D341Med (cell line): ENCODE data around the gene PIP4K2A.
"Not testable (repeated sequence)": the region's sequence is repeated elsewhere in the genome, so short reads cannot be mapped to it uniquely, and the experiment has no call there.

Source experiments
- DNase-seq: peaks from one replicate; pipeline ENCODE4 v3.0.0; 2012; ENCODE audit warnings: low spot score

PIP4K2A gene

DNA sequence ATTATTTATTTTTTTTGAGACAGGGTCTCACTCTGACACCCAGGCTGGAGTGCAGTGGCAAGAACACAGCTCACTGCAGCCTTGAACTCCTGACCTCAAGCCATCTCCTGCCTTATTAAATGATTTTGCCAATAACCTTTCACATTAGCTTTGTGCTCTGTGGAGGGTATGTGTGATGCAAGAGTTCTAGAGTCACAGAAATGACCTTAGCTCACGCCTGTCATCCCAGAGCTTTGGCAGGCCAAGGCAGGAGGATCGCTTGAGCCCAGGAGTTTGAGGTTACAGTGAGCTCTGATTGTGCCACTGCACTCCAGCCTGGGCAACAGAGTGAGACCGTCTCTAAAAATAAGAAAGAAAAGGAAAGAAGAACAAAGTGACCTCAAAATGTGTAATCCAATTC is 4.3 kb upstream of the PIP4K2A start:
- DNase-seq: not testable (repeated sequence)

DNA sequence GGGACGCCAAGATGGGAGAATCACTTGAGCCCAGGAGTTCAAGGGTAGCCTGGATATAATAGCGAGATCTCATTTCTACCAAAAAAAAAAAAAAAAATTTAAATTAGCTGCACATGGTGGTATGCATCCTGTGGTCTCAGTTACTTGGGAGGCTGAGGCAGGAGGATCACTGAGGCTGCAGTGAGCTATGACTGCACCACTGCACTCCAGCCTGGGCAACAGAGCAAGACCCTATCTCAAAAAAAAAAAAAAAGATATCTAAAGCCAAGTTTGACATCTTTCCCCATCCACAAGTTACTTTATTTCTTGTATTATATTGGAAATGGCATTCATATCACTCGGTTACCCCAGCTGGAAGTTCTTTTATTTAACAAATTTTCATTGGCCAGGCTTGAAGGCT is 3.4 kb upstream of the PIP4K2A start:
- no peak for DNase-seq

GRCh38 chr10:22716943-22717342 is 2.6 kb upstream of the PIP4K2A start:
- no peak for DNase-seq

DNA sequence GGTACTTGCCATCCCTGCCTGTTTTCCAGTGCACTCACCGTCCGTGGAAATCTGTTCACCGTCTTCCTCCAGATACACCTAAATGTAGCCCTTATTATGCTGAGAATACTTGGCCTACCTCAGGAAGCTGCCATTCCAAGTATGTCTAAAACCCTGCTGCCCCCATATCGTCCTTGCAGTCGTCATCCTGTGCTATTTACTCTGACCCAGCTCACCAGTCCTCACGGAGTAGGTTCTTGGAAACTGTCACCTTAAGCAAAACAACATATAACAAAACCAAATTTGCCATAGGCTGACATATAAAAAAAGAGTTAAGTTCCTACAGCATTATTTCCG is 880 bp upstream of the PIP4K2A start:
- DNase-seq: no peak

GRCh38 chr10:22713853-22714478 is 412 bp downstream of the PIP4K2A start:
- DNase-seq: peak; percentile 65

DNA sequence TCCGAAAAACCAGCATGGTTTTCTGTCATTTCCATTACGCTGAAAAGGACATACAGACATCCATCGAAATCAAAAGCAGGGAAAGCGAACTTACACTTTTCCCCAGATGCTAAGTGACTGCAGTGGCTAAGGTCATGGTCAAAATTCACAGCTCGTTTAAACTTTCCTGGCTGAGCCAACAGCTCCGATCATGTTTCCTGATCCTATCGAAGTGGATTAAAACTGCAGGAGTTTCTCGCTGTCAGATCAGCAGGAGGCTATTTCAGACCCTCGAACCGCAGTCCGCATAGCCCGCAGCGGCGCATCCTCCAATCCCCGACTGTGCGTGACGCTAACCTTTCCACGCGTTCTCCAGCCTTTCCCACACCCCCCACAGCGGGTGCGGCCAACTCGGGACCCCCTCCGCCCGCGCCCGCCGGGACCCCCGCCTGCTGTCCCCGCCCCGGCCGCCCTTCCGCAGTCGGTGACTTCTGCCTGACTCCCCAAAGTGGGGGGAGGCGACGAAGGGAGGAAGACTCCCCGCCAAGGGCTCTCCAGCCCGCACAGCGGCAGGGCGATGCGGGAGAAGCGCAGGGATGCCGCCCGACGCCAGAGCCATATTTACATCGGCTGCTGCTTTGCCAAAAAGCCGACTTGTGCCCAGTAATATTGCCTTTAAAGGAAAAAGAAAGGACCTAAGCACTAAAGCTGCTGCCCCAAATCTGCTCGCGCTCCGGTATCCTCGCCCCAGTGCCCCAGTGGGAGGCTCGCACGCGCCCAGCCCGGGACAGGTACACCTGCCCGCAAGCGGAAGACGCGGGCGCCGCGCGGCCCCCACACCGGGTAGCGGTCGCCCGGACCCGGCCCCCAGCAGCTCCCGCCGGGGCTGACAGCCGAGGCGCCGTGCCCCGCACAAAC is 1.2 kb downstream of the PIP4K2A start:
- peak; percentile 63 for DNase-seq

GRCh38 chr10:22712211-22712955 is 2.0 kb downstream of the PIP4K2A start:
- DNase-seq: no peak

DNA sequence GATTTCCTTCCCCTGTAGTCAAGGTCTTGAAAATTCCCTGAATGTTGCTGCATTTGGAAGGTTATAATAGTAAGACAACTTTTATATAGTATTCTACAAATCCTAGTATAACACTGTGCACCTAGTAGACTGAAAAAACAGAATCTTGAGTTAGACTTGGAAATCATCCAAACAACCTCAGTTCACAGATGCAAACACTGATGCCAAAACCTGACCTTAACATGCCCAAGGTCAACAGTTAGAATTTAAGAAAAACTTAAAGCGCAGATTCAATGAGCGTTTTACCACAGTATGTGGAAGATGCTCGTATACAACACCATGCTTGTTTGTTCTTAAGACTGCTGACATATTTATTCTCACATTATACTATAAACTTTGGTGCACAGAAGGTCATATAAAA is 3.0 kb downstream of the PIP4K2A start:
- no peak for DNase-seq

GRCh38 chr10:22710139-22710745 is 4.1 kb downstream of the PIP4K2A start:
- DNase-seq: no peak

DNA sequence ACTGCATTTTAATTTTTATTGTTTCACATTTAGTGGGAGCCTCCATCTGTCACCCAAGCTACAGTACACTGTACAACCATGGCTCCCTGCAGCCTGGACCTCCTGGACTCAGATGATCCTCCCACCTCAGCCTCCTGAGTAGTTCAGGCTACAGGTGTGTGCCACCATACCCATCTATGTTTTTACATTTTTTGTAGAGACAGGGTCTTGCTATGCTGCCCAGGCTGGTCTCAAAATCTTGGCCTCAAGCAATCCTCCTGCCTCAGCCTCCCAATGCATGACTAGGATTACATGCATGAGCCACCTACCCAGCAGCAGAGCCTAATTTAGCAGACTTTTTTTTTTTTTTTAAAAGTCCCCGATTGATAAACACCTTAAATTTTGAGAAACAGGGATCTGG is 5.6 kb downstream of the PIP4K2A start:
- no peak for DNase-seq

GRCh38 chr10:22705527-22705926 is 8.9 kb downstream of the PIP4K2A start:
- DNase-seq: no peak

- no peak for DNase-seq
Observed at GRCh38 chr10:22704942-22705341, 9.4 kb downstream of the PIP4K2A start.

- DNase-seq: no peak
Observed at GRCh38 chr10:22704471-22704911, 9.9 kb downstream of the PIP4K2A start.

- DNase-seq: no peak
Observed at GRCh38 chr10:22702348-22702747, 12.0 kb downstream of the PIP4K2A start.

DNA sequence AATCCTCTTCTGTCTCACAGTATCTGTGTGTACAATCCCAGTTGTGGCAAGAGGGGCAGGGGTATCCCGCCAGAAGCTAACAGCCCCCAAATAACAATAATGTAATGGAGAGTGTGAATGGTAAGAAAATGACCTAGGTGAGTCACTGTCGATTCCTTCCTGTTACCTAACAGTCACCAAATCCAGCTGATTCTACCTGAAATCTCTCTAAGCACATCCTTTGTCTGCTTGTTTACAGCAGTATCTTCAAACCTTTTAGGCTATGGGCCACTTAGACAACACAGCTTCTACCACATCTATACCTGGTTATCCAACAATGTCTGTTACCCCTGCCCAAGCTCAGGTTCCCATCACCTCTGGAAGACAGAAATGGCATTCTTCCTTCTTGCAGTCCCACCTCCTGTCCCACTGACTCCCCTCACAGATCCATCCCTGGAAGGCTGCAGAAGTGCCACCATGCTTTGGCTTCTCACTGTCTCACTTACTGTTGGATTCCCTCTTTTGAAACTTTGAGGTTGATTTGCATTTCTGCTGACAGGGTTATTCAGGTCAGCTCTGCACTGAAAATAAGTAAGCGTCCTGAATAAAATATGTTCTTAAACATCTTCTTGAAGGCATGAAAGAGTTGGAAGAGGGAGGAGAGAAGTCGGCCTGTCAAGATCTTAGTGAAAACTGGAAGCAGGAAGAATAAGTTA is 13.1 kb downstream of the PIP4K2A start:
- DNase-seq: no peak

- DNase-seq: no peak
Observed at GRCh38 chr10:22700489-22700888, 13.9 kb downstream of the PIP4K2A start.

GRCh38 chr10:22699976-22700375 is 14.4 kb downstream of the PIP4K2A start:
- DNase-seq: no peak

GRCh38 chr10:22698941-22699440 is 15.4 kb downstream of the PIP4K2A start:
- no peak for DNase-seq

GRCh38 chr10:22697800-22698199 is 16.6 kb downstream of the PIP4K2A start:
- DNase-seq: no peak

- DNase-seq: no peak
Observed at GRCh38 chr10:22697101-22697500, 17.3 kb downstream of the PIP4K2A start.

DNA sequence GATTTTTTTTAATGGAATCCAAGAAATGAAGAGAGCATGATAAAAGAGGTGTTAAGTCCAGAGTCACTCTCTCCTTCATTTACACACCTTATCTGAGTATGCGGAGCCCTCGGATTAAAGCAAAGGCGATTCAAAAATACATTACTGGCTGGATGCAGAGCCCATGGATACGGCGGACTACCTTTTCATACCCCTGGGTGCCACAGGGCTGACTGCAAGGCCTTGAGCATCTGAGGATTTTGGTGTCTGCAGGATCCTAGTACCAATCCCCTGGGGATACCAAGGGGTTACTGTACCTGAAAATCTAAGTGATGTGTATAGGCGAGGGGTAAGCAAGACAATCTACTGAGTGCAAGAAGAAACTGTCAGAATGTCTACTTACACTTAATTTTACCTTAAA is 20.5 kb downstream of the PIP4K2A start:
- no peak for DNase-seq

DNA sequence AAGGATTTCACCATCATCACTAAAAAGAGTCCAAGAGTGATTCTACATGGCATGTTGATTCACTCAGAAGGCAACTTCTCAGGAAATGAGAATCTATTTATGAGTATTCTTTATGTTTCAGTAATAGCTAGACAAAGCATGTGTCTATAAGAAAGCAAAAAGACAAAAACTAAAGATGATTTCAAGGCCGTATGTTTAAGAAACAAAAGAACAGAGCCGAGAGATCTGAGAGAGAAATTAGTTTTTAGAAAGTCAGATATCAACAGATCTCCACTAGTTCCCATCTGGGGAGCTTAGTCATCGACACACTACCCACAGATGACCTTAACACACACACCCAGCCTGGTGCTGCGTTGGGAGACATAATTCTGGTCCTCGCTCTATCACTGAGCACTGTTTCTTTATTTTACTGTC is 21.0 kb downstream of the PIP4K2A start:
- no peak for DNase-seq
